Measurements from ENCODE around the gene MPL. TPM values are rescaled to one million over a fixed set of nuclear protein-coding genes. Genes with fewer than 3 reads are reported as not detected.

The MPL gene
- total RNA-seq (2013; cell fraction: nucleolus; rRNA removed), result not detected in 2 replicates
- total RNA-seq (2014; rRNA removed) (not detected in 2 replicates), total RNA-seq (2014; rRNA removed; fragmentation: Illumina TruSeq; extraction: Trizol) (not detected in 2 replicates), total RNA-seq (2021) (not detected in 2 replicates), polyA plus RNA-seq (2011; rRNA removed) (not detected in 2 replicates), polyA plus RNA-seq (2014; fragmentation: Illumina TruSeq; extraction: Trizol) (not detected in 2 replicates), polyA plus RNA-seq (2014; fragmentation: Nextera tagmentation; extraction: Ambion mirVana) (not detected), polyA plus RNA-seq (2014; rRNA removed) (not detected in 2 replicates), polyA plus RNA-seq (2016; fragmentation: Nextera tagmentation; extraction: Ambion mirVana) (not detected), polyA minus RNA-seq (2011; rRNA and poly(A)+ RNA removed) (not detected in 2 replicates), Bru-seq, nascent RNA (percentile 12 among the genes with signal in this experiment), BruChase-seq, experiment 1, labeled RNA remaining after a 6-hour chase (percentile 10 among the genes with signal in this experiment), BruChase-seq, experiment 2, labeled RNA remaining after a 2-hour chase (percentile 12 among the genes with signal in this experiment)
- not detected for polyA plus RNA-seq (2011; ENCODE audit: low read depth)
- not detected in 2 replicates for polyA plus RNA-seq (2011; cell fraction: cytosol; rRNA removed)
- not detected in 2 replicates for polyA plus RNA-seq (2011; cell fraction: nucleus; rRNA removed)
- not detected in 2 replicates for polyA plus RNA-seq (2012)
- polyA minus RNA-seq (2011; cell fraction: cytosol; rRNA and poly(A)+ RNA removed), result not detected in 2 replicates
- polyA minus RNA-seq (2011; cell fraction: nucleus; rRNA and poly(A)+ RNA removed), result not detected in 2 replicates
- long read RNA-seq, experiment 1, result 0 reads
- long read RNA-seq, experiment 2, result 0 reads

- no peaks in the 10 kb centered on the region for H3K36me3 ChIP-seq (ENCODE audit: control insufficient read depth in 2 of 2, insufficient read depth in 2 of 2, low read length in 1 of 2)
- 32% methylated on average over 2 of the region's 3 CpGs for WGBS (ENCODE audit: insufficient coverage, insufficient replicate concordance, low lambda C conversion rate, missing lambda C conversion rate)
- H3K27ac ChIP-seq (ENCODE audit: control insufficient read depth, insufficient read depth), result no peak within 1 kb of the TSS
- DNase-seq (ENCODE audit: low read depth, low spot score) (no peak), FAIRE-seq (no peak), ATAC-seq (no peak)
- SMC1A ChIA-PET (ENCODE audit: uncharacterized antibody, unreplicated experiment), result interaction anchor here (0.8 kb wide), 1 partner anchor 98 kb away, joined by 4 read pairs; no protein-coding TSS in a partner anchor
- BruUV-seq (replicated peaks), result no TSS peak
- no peak within 1 kb of the TSS for H3K4me3 ChIP-seq
- no peaks in the 10 kb centered on the region for H3K4me1 ChIP-seq (ENCODE audit: control insufficient read depth, insufficient read depth, low read length)
- H3K9ac ChIP-seq (ENCODE audit: control insufficient read depth, insufficient read depth, low read length), result no peak within 1 kb of the TSS
- H3K79me2 ChIP-seq (ENCODE audit: control insufficient read depth, insufficient read depth, low read length), result no peaks in the 10 kb centered on the region
- TF ChIP-seq CHD2 (IDR thresholded peaks at IDR 0.05; ENCODE audit: borderline replicate concordance, low read depth, low read length), result no peak
- no peak for TF ChIP-seq ATF7 (IDR thresholded peaks at IDR 0.05; ENCODE audit: low read depth)
- no peak for TF ChIP-seq IKZF2 (IDR thresholded peaks at IDR 0.05)
- TF ChIP-seq KAT2A (conservative IDR thresholded peaks at IDR 0.05; ENCODE audit: control insufficient read depth, low read depth, low read length), result no peak
- no peak for TF ChIP-seq JUNB (IDR thresholded peaks at IDR 0.05)
- no peak for TF ChIP-seq TARDBP (IDR thresholded peaks at IDR 0.05; ENCODE audit: borderline replicate concordance)
- no peak for TF ChIP-seq ATF3 (IDR thresholded peaks at IDR 0.05; ENCODE audit: borderline replicate concordance, extremely low read depth, low read depth, low read length)
- CTCF ChIA-PET, result no interaction called here
- H3K27me3 ChIP-seq (replicated peaks in 1 of 2; ENCODE audit: control insufficient read depth in 2 of 2, insufficient read depth in 2 of 2, low read length in 1 of 2), result no peaks in the 10 kb centered on the region; a peak in 1 of 4 replicates
- no peak within 1 kb of the TSS for H2AFZ ChIP-seq (ENCODE audit: control insufficient read depth, low read depth, low read length)
- POLR2A ChIA-PET, result no interaction called here
- intact Hi-C loops (cut with micrococcal nuclease; ENCODE audit: unreplicated experiment) (no loop called here), in situ Hi-C loops (cut with MboI) (no loop called here)
- no peaks in the 10 kb centered on the region for H3K9me3 ChIP-seq (replicated peaks; ENCODE audit: control insufficient read depth, insufficient read depth, low read length)
- no peaks in the 10 kb centered on the region for H4K20me1 ChIP-seq (ENCODE audit: control insufficient read depth, insufficient read depth)
- RAD21 ChIA-PET (ENCODE audit: unreplicated experiment), result no interaction called here
- no peak within 1 kb of the TSS for H3K4me2 ChIP-seq (ENCODE audit: control insufficient read depth, insufficient read depth)
Measured at GRCh38 chr1:43337588-43337987, at the start of gene MPL. Gene MPL (plus strand): TSS chr1:43337818. CDS start chr1:43337849, 31 bp downstream.

Measured in GM12878 (cell line).